ENCODE measurements around the gene DEPDC5.
"Not testable (repeated sequence)": the region's sequence is repeated elsewhere in the genome, so short reads cannot be mapped to it uniquely, and the experiment has no call there.

Gene DEPDC5

GRCh38 chr22:31753634-31754501, at the start of gene DEPDC5:
DEPDC5 (plus strand) TSS chr22:31754019; CDS start chr22:31754922, 903 bp downstream.
- peak within 1 kb of the TSS; percentile 99 for H3K4me2 ChIP-seq (ENCODE audit: low read length)
- H3K79me2 ChIP-seq (ENCODE audit: control insufficient read depth, low read length): peaks cover 50% of the 10 kb centered on the region
- no peaks in the 10 kb centered on the region for H3K9me3 ChIP-seq (ENCODE audit: control insufficient read depth, insufficient read depth, low read length)
- peak within 1 kb of the TSS; percentile 92 for H3K27ac ChIP-seq (ENCODE audit: low read depth, low read length)
- no peaks in the 10 kb centered on the region for H3K9me2 ChIP-seq (replicated peaks; ENCODE audit: control insufficient read depth, low read length)
- peaks cover 16% of the 10 kb centered on the region for H3F3A ChIP-seq (ENCODE audit: control insufficient read depth, insufficient read depth)
- peaks cover 54% of the 10 kb centered on the region for H3K4me1 ChIP-seq (ENCODE audit: control insufficient read depth, low read length)
- H3K27me3 ChIP-seq (ENCODE audit: control insufficient read depth, low read length): no peaks in the 10 kb centered on the region
- TF ChIP-seq EZH2phosphoT487 (IDR thresholded peaks at IDR 0.05; ENCODE audit: borderline replicate concordance, low read length) (no peak), CTCF (IDR thresholded peaks at IDR 0.05; ENCODE audit: low read depth, low read length, poor library complexity, severe bottlenecking) (no peak)
- H3K36me3 ChIP-seq (ENCODE audit: control insufficient read depth, low read length): peaks cover 32% of the 10 kb centered on the region
- H3K4me3 ChIP-seq (ENCODE audit: low read length): peak within 1 kb of the TSS; percentile 87
- no peaks in the 10 kb centered on the region for H4K20me1 ChIP-seq (ENCODE audit: control insufficient read depth, insufficient read depth, low read depth, low read length)

- Histone ChIP-seq H3K9me3 (ENCODE audit: control insufficient read depth, insufficient read depth, low read length) (no peaks in the 10 kb centered on the region), H3K4me1 (ENCODE audit: control insufficient read depth, low read length) (no peaks in the 10 kb centered on the region), H3K27ac (ENCODE audit: low read depth, low read length) (no peak overlapping the region), H3K36me3 (ENCODE audit: control insufficient read depth, low read length) (peaks cover 44% of the 10 kb centered on the region), H3K79me2 (ENCODE audit: control insufficient read depth, low read length) (peaks cover 29% of the 10 kb centered on the region), H3K27me3 (ENCODE audit: control insufficient read depth, low read length) (no peaks in the 10 kb centered on the region), H3K4me3 (ENCODE audit: low read length) (no peak overlapping the region), H3F3A (ENCODE audit: control insufficient read depth, insufficient read depth) (no peaks in the 10 kb centered on the region), H4K20me1 (ENCODE audit: control insufficient read depth, insufficient read depth, low read depth, low read length) (no peaks in the 10 kb centered on the region), H3K4me2 (ENCODE audit: low read length) (no peak overlapping the region), H3K9me2 (replicated peaks; ENCODE audit: control insufficient read depth, low read length) (no peaks in the 10 kb centered on the region)
- no peak for TF ChIP-seq EZH2phosphoT487 (IDR thresholded peaks at IDR 0.05; ENCODE audit: borderline replicate concordance, low read length)
- TF ChIP-seq CTCF (IDR thresholded peaks at IDR 0.05; ENCODE audit: low read depth, low read length, poor library complexity, severe bottlenecking): no peak
Observed at GRCh38 chr22:31707519-31707918, 46.3 kb upstream of the DEPDC5 start.

GRCh38 chr22:31711226-31711625, 42.6 kb upstream of the DEPDC5 start:
- not testable (repeated sequence) for H3K9me3 ChIP-seq (ENCODE audit: control insufficient read depth, insufficient read depth, low read length); H3K4me3 ChIP-seq (ENCODE audit: low read length); H3F3A ChIP-seq (ENCODE audit: control insufficient read depth, insufficient read depth); H3K4me1 ChIP-seq (ENCODE audit: control insufficient read depth, low read length); H3K9me2 ChIP-seq (replicated peaks; ENCODE audit: control insufficient read depth, low read length); H3K27ac ChIP-seq (ENCODE audit: low read depth, low read length); H4K20me1 ChIP-seq (ENCODE audit: control insufficient read depth, insufficient read depth, low read depth, low read length); H3K27me3 ChIP-seq (ENCODE audit: control insufficient read depth, low read length); H3K4me2 ChIP-seq (ENCODE audit: low read length)
- Histone ChIP-seq H3K79me2 (ENCODE audit: control insufficient read depth, low read length) (peaks cover 33% of the 10 kb centered on the region), H3K36me3 (ENCODE audit: control insufficient read depth, low read length) (peaks cover 57% of the 10 kb centered on the region)

GRCh38 chr22:31715147-31715778, 38.6 kb upstream of the DEPDC5 start:
- Histone ChIP-seq H4K20me1 (ENCODE audit: control insufficient read depth, insufficient read depth, low read depth, low read length) (no peaks in the 10 kb centered on the region), H3K79me2 (ENCODE audit: control insufficient read depth, low read length) (peaks cover 24% of the 10 kb centered on the region), H3K27ac (ENCODE audit: low read depth, low read length) (no peak overlapping the region), H3K4me2 (ENCODE audit: low read length) (no peak overlapping the region), H3K9me2 (replicated peaks; ENCODE audit: control insufficient read depth, low read length) (no peaks in the 10 kb centered on the region), H3F3A (ENCODE audit: control insufficient read depth, insufficient read depth) (no peaks in the 10 kb centered on the region), H3K4me1 (ENCODE audit: control insufficient read depth, low read length) (no peaks in the 10 kb centered on the region), H3K36me3 (ENCODE audit: control insufficient read depth, low read length) (peaks cover 79% of the 10 kb centered on the region), H3K4me3 (ENCODE audit: low read length) (no peak overlapping the region), H3K27me3 (ENCODE audit: control insufficient read depth, low read length) (no peaks in the 10 kb centered on the region), H3K9me3 (ENCODE audit: control insufficient read depth, insufficient read depth, low read length) (no peaks in the 10 kb centered on the region)
- TF ChIP-seq CTCF (IDR thresholded peaks at IDR 0.05; ENCODE audit: low read depth, low read length, poor library complexity, severe bottlenecking) (no peak), EZH2phosphoT487 (IDR thresholded peaks at IDR 0.05; ENCODE audit: borderline replicate concordance, low read length) (no peak)
